ENCODE measurements around the gene LHFPL3.

DNA sequence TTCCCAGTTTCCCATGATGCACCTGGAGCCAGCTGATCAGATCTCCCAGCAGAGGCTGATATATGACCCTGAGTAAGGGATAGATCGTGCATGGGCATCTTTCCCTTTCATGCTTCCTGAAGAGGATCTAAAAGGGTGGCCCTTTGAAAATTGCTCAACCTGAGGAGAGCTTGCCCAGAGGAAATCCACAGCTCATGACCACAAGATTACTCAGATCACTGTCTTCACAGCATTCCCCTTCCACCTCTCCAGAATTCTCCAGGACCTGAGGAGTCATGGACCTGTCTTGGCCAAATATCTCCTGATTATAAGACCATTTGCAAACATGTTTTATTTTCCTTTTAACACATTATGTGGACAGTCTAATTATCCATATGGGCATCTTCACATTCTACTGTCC, 328.1 kb downstream of the LHFPL3 start:
- TF ChIP-seq POLR2AphosphoS5 (IDR thresholded peaks at IDR 0.05) (no peak), TAF1 (IDR thresholded peaks at IDR 0.05; ENCODE audit: low read depth) (no peak)
- TF ChIP-seq, protein P1, sequence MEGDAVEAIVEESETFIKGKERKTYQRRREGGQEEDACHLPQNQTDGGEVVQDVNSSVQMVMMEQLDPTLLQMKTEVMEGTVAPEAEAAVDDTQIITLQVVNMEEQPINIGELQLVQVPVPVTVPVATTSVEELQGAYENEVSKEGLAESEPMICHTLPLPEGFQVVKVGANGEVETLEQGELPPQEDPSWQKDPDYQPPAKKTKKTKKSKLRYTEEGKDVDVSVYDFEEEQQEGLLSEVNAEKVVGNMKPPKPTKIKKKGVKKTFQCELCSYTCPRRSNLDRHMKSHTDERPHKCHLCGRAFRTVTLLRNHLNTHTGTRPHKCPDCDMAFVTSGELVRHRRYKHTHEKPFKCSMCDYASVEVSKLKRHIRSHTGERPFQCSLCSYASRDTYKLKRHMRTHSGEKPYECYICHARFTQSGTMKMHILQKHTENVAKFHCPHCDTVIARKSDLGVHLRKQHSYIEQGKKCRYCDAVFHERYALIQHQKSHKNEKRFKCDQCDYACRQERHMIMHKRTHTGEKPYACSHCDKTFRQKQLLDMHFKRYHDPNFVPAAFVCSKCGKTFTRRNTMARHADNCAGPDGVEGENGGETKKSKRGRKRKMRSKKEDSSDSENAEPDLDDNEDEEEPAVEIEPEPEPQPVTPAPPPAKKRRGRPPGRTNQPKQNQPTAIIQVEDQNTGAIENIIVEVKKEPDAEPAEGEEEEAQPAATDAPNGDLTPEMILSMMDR (IDR thresholded peaks at IDR 0.05; ENCODE audit: poor library complexity, severe bottlenecking) = no peak
